Measurements from ENCODE around the gene SST. TPM values are rescaled to one million over a fixed set of nuclear protein-coding genes. Genes with fewer than 3 reads are reported as not detected.
"Not testable (repeated sequence)": the region's sequence is repeated elsewhere in the genome, so short reads cannot be mapped to it uniquely, and the experiment has no call there.

SST gene
- total RNA-seq, 2 experiments from 2014 or later, result not detected

- H3K9me3 Mint-ChIP-seq, result no peaks in the 10 kb centered on the region
- peaks cover 5% of the 10 kb centered on the region for H3K27me3 Mint-ChIP-seq (ENCODE audit: low read depth)
- H3K4me3 Mint-ChIP-seq, result no peak overlapping the region
- no peak for DNase-seq
- CTCF ChIA-PET, result interaction anchor here (0.6 to 7.6 kb wide), 4 partner anchors 15 to 379 kb away, joined by 3 to 33 read pairs (median 8); no protein-coding TSS in a partner anchor
- intact Hi-C loops (cut with micrococcal nuclease), result no loop called here
- no peaks in the 10 kb centered on the region for H3K4me1 Mint-ChIP-seq (ENCODE audit: low read depth)
- no peak overlapping the region for H3K27ac Mint-ChIP-seq
- H3K36me3 Mint-ChIP-seq (ENCODE audit: low read depth), result no peaks in the 10 kb centered on the region
These were observed 30.1 kb upstream of the SST start for GRCh38 chr3:187700249-187700648.

DNA sequence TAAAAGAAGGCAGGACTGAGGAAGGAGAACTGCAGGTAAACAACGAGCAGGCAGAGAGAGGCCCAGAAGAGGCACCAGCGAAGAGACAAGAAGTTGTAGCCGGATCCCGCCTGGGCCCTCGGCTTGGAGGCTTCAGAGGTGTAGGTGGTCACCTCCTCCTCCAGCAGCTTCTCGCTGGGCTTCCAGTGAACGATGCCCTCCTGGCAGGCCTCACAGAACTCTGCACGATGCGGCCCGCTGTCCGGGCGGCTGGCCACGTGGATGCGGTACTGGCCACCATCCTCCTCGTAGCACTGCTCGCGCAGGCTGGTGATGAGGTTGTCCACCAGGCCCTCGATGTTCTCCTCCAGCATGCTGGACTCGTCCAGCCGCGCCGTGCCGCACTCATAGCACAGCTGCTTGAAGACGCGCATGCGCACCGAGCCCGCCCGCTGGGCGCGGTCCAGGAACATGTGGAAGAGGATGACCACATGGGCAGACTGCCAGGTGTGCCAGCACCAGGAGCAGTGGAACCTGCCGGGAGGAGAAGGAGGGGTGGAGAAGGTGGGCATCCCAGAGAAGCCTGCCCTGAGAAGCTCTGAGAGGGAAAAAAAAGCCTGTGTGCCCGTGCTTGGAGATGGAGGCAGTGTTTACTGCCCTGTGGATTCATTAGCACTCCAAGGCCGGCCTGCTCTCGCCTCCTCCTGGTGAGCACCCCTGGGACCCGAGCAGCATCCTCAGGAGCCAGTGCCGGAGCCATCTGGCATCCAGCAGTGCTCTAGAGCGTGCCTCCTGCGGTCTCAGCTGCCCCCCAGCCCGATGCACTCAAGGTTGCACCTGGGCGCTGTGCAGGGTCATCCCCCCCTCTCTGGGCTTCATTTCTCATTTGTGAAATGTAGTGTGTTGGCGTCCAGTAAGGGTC is 28.6 kb upstream of the SST start:
- intact Hi-C loops (cut with micrococcal nuclease), result no loop called here
- CTCF ChIA-PET, result interaction anchor here (0.6 to 0.7 kb wide), 2 partner anchors 17 to 759 kb away, joined by 3 to 4 read pairs; no protein-coding TSS in a partner anchor
- Mint-ChIP-seq H3K4me1 (ENCODE audit: low read depth) (no peaks in the 10 kb centered on the region), H3K9me3 (no peaks in the 10 kb centered on the region), H3K36me3 (ENCODE audit: low read depth) (no peaks in the 10 kb centered on the region), H3K27me3 (ENCODE audit: low read depth) (peaks cover 11% of the 10 kb centered on the region), H3K4me3 (no peak overlapping the region), H3K27ac (no peak overlapping the region)
- no peak for DNase-seq

- no peak for DNase-seq
- no peaks in the 10 kb centered on the region for H3K4me1 Mint-ChIP-seq (ENCODE audit: low read depth)
- H3K36me3 Mint-ChIP-seq (ENCODE audit: low read depth), result no peaks in the 10 kb centered on the region
- no peak overlapping the region for H3K4me3 Mint-ChIP-seq
- no peak overlapping the region for H3K27ac Mint-ChIP-seq
- no peaks in the 10 kb centered on the region for H3K9me3 Mint-ChIP-seq
- CTCF ChIA-PET, result interaction anchor here (0.6 to 1.2 kb wide), 3 partner anchors 16 to 380 kb away, joined by 3 to 4 read pairs (median 3); no protein-coding TSS in a partner anchor
- intact Hi-C loops (cut with micrococcal nuclease), result no loop called here
- peaks cover 12% of the 10 kb centered on the region for H3K27me3 Mint-ChIP-seq (ENCODE audit: low read depth)
These were observed 25.8 kb upstream of the SST start for GRCh38 chr3:187696021-187696420.

- Mint-ChIP-seq H3K4me3 (no peak overlapping the region), H3K4me1 (ENCODE audit: low read depth) (no peaks in the 10 kb centered on the region), H3K27ac (no peak overlapping the region), H3K36me3 (ENCODE audit: low read depth) (no peaks in the 10 kb centered on the region), H3K27me3 (ENCODE audit: low read depth) (peaks cover 15% of the 10 kb centered on the region), H3K9me3 (no peaks in the 10 kb centered on the region)
- DNase-seq, result no peak
- CTCF ChIA-PET, result interaction anchor here (0.6 to 1.2 kb wide), 3 partner anchors 16 to 379 kb away, joined by 3 to 4 read pairs (median 3); no protein-coding TSS in a partner anchor
- intact Hi-C loops (cut with micrococcal nuclease), result no loop called here
These were observed 25.3 kb upstream of the SST start for GRCh38 chr3:187695449-187695848.

GRCh38 chr3:187694801-187695200 is 24.6 kb upstream of the SST start:
- H3K36me3 Mint-ChIP-seq (ENCODE audit: low read depth), result no peaks in the 10 kb centered on the region
- intact Hi-C loops (cut with micrococcal nuclease), result no loop called here
- H3K4me3 Mint-ChIP-seq, result no peak overlapping the region
- no peak for DNase-seq
- CTCF ChIA-PET, result interaction anchor here (1.2 kb wide), 1 partner anchor 15 kb away, joined by 3 read pairs; no protein-coding TSS in a partner anchor
- H3K27ac Mint-ChIP-seq, result no peak overlapping the region
- H3K27me3 Mint-ChIP-seq (ENCODE audit: low read depth), result peaks cover 17% of the 10 kb centered on the region
- H3K9me3 Mint-ChIP-seq, result no peaks in the 10 kb centered on the region
- H3K4me1 Mint-ChIP-seq (ENCODE audit: low read depth), result no peaks in the 10 kb centered on the region

- Mint-ChIP-seq H3K27me3 (ENCODE audit: low read depth) (peaks cover 24% of the 10 kb centered on the region), H3K4me3 (no peak overlapping the region), H3K36me3 (ENCODE audit: low read depth) (no peaks in the 10 kb centered on the region), H3K9me3 (no peaks in the 10 kb centered on the region), H3K4me1 (ENCODE audit: low read depth) (no peaks in the 10 kb centered on the region), H3K27ac (no peak overlapping the region)
- no peak for DNase-seq
- intact Hi-C loops (cut with micrococcal nuclease), result no loop called here
- CTCF ChIA-PET, result interaction anchor here (1.1 kb wide), 1 partner anchor 14 kb away, joined by 6 read pairs; no protein-coding TSS in a partner anchor
These were observed 23.2 kb upstream of the SST start for GRCh38 chr3:187693431-187693830.

- CTCF ChIA-PET, result interaction anchor here (1.1 kb wide), 1 partner anchor 25 kb away, joined by 5 read pairs; no protein-coding TSS in a partner anchor
- peaks cover 3% of the 10 kb centered on the region for H3K9me3 Mint-ChIP-seq
- intact Hi-C loops (cut with micrococcal nuclease), result no loop called here
- no peak overlapping the region for H3K4me3 Mint-ChIP-seq
- no peak overlapping the region for H3K27ac Mint-ChIP-seq
- no peaks in the 10 kb centered on the region for H3K4me1 Mint-ChIP-seq (ENCODE audit: low read depth)
- H3K36me3 Mint-ChIP-seq (ENCODE audit: low read depth), result no peaks in the 10 kb centered on the region
- no peak for DNase-seq
- peaks cover 28% of the 10 kb centered on the region for H3K27me3 Mint-ChIP-seq (ENCODE audit: low read depth)
These were observed 19.8 kb upstream of the SST start for GRCh38 chr3:187689984-187690383.

DNA sequence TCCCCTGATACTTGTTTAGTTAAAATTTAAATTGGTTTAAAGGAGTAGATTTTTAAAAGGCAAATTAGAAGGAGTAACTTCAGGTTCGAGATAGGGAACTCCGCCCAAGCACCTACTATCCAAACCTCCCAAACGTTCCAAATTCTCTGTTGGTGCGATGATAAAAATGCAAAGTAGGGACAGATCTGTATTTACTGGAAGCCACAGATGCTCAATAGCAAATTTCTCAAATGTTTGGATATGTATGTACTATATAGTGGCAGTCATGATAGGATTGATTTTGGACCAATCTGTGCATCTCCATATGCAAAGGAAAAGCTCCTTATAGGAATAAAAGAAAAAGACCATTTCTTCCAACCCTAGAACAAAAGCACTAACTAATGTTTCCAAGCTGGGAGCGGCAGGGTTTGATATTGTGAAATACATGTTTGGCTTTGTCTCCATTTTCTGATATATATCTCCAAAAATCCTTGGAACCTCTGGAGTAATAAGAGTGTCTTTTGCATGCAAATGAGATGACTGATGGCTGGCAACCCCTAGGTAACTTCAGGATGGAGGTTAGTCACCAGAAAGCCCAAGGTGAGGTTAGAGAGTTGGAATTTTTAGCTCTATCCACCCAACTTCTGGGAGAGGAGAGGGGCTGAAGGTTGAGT is 16.6 kb upstream of the SST start:
- CTCF ChIA-PET, result interaction anchor here (0.7 kb wide), 1 partner anchor 367 kb away, joined by 3 read pairs; no protein-coding TSS in a partner anchor
- intact Hi-C loops (cut with micrococcal nuclease), result no loop called here
- no peaks in the 10 kb centered on the region for H3K36me3 Mint-ChIP-seq (ENCODE audit: low read depth)
- H3K4me3 Mint-ChIP-seq, result no peak overlapping the region
- H3K27me3 Mint-ChIP-seq (ENCODE audit: low read depth), result peaks cover 31% of the 10 kb centered on the region
- no peak overlapping the region for H3K27ac Mint-ChIP-seq
- DNase-seq, result no peak
- peaks cover 6% of the 10 kb centered on the region for H3K4me1 Mint-ChIP-seq (ENCODE audit: low read depth)
- peaks cover 5% of the 10 kb centered on the region for H3K9me3 Mint-ChIP-seq

DNA sequence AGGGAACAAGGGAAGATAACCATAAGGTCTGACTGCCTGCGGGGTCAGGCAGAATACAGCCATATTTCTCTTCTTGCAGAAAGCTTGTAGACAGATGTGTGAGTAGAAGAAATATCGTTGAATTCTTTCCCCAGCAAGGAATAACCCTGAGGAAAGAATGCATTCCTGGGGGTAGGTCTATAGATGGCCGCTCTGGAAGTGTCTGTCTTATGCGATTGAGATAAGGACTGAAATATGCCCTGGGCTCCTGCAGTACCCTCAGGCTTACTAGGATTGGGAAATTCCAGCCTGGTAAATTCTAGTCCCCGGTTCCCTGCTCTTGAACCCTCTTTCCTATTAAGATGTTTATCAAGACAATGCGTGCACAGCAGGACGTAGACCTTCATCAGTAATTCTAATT is 15.8 kb upstream of the SST start:
- H3K27me3 Mint-ChIP-seq (ENCODE audit: low read depth), result peaks cover 29% of the 10 kb centered on the region
- no peak for DNase-seq
- CTCF ChIA-PET, result no interaction called here
- peaks cover 5% of the 10 kb centered on the region for H3K9me3 Mint-ChIP-seq
- H3K27ac Mint-ChIP-seq, result no peak overlapping the region
- no peak overlapping the region for H3K4me3 Mint-ChIP-seq
- H3K36me3 Mint-ChIP-seq (ENCODE audit: low read depth), result no peaks in the 10 kb centered on the region
- intact Hi-C loops (cut with micrococcal nuclease), result no loop called here
- H3K4me1 Mint-ChIP-seq (ENCODE audit: low read depth), result peaks cover 6% of the 10 kb centered on the region

DNA sequence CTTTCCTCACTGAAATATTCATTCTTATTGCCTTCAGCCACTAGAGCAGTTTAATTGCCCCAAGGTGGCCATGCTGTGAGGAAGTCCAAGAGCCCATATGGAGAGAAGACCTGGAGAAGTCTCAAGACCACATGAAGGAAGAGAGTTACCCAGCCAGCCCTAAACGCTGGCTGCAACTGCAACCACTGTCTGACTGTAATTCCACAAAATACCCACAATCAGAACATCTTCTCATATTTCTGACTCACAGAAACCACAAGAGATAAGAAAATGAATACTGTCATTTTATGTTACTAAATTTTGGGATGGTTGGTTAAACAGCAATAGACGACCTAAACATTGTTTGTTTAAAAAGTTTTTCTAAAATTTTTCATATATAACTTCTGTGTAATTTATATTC is 14.7 kb upstream of the SST start:
- peaks cover 29% of the 10 kb centered on the region for H3K27me3 Mint-ChIP-seq (ENCODE audit: low read depth)
- peaks cover 6% of the 10 kb centered on the region for H3K4me1 Mint-ChIP-seq (ENCODE audit: low read depth)
- CTCF ChIA-PET, result interaction anchor here (1.0 to 14.7 kb wide), 3 partner anchors 19 to 365 kb away, joined by 3 to 283 read pairs (median 5); no protein-coding TSS in a partner anchor
- H3K9me3 Mint-ChIP-seq, result peaks cover 5% of the 10 kb centered on the region
- no peaks in the 10 kb centered on the region for H3K36me3 Mint-ChIP-seq (ENCODE audit: low read depth)
- no peak overlapping the region for H3K27ac Mint-ChIP-seq
- no peak for DNase-seq
- H3K4me3 Mint-ChIP-seq, result no peak overlapping the region
- intact Hi-C loops (cut with micrococcal nuclease), result no loop called here

DNA sequence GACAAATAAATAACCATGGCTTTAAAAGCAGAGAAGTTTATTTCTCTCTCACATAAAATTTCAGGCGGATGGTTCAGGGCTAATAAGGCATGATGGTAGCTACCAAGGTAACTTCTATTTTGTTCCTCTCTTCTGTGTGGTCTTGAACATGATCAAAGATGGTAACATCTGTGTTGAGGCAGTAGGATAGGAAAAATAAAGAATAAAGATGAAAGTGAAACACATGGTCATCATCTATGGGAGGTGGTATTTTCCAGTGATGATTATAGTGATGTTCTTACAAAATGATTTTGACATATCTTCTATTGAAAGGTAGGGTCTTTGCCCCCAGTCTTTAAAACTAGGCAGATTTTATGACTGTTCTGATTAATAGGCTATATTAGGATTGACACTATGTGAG is 14.2 kb upstream of the SST start:
- no peak overlapping the region for H3K4me3 Mint-ChIP-seq
- H3K4me1 Mint-ChIP-seq (ENCODE audit: low read depth), result peaks cover 6% of the 10 kb centered on the region
- H3K27me3 Mint-ChIP-seq (ENCODE audit: low read depth), result peaks cover 29% of the 10 kb centered on the region
- peaks cover 5% of the 10 kb centered on the region for H3K9me3 Mint-ChIP-seq
- CTCF ChIA-PET, result interaction anchor here (1.0 to 14.7 kb wide), 4 partner anchors 16 to 365 kb away, joined by 3 to 283 read pairs (median 4); no protein-coding TSS in a partner anchor
- no peak for DNase-seq
- no peaks in the 10 kb centered on the region for H3K36me3 Mint-ChIP-seq (ENCODE audit: low read depth)
- H3K27ac Mint-ChIP-seq, result no peak overlapping the region
- intact Hi-C loops (cut with micrococcal nuclease), result no loop called here

DNA sequence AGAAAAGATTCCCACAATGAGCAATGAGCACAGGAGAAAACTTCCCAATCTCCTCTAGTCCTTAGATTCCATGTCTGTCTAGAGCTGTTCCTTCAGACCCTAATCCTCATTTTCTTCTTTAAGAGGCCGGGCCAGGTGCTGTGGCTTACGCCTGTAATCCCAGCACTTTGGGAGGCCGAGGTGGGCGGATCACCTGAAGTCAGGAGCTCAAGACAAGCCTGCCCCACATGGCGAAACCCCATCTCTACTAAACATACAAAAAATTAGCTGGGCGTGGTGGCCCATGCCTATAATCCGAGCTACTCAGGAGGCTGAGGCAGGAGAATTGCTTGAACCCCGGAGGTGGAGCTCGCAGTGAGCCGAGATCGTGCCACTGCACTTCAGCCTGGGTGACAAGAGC is 11.6 kb upstream of the SST start:
- intact Hi-C loops (cut with micrococcal nuclease); H3K9me3 Mint-ChIP-seq; H3K27ac Mint-ChIP-seq; H3K4me3 Mint-ChIP-seq; H3K4me1 Mint-ChIP-seq (ENCODE audit: low read depth); DNase-seq; H3K36me3 Mint-ChIP-seq (ENCODE audit: low read depth): not testable (repeated sequence)
- CTCF ChIA-PET, result interaction anchor here (0.6 to 14.7 kb wide), 9 partner anchors 14 to 1760 kb away, joined by 3 to 283 read pairs (median 4); no protein-coding TSS in a partner anchor
- H3K27me3 Mint-ChIP-seq (ENCODE audit: low read depth), result peaks cover 26% of the 10 kb centered on the region
